Ectodermal cell (in vitro differentiated cells): ENCODE measurements around the gene COL9A2.

ENCODE experiments used
- H3K27ac ChIP-seq: 2 replicates; pipeline ENCODE4 v1.7.0; 2013; ENCODE audit warnings: mild to moderate bottlenecking, low read depth, low read length; ENCODE audit not compliant: insufficient read depth, poor library complexity, severe bottlenecking
- H3K27me3 ChIP-seq: 2 replicates; pipeline ENCODE4 v1.7.0; 2013; ENCODE audit warnings: mild to moderate bottlenecking, low read length; ENCODE audit not compliant: insufficient read depth, control insufficient read depth, poor library complexity, severe bottlenecking
- H3K36me3 ChIP-seq: one replicate; pipeline ENCODE4 v1.7.0; 2013; ENCODE audit warnings: low read length; ENCODE audit not compliant: control insufficient read depth, insufficient read depth
- H3K4me1 ChIP-seq: one replicate; pipeline ENCODE4 v1.7.0; 2013; ENCODE audit warnings: low read length; ENCODE audit not compliant: control insufficient read depth, insufficient read depth
- H3K4me3 ChIP-seq: 2 replicates; pipeline ENCODE4 v1.7.0; 2013; ENCODE audit warnings: low read depth, low read length, control low read depth; ENCODE audit not compliant: insufficient read depth
- H3K9me3 ChIP-seq: 2 replicates; pipeline ENCODE4 v1.7.0; 2013; ENCODE audit warnings: mild to moderate bottlenecking, low read length, moderate library complexity; ENCODE audit not compliant: control insufficient read depth
- WGBS, 2 experiments: methylation state at CpG; one replicate each; pipeline ENCODE4 v1.1.7; 2013; ENCODE audit warnings: missing lambda C conversion rate in 2 of 2; 5-methylcytosine and 5-hydroxymethylcytosine counted together

The COL9A2 gene

GRCh38 chr1:40281853-40282252 is 35.2 kb downstream of the COL9A2 start:
- Histone ChIP-seq H3K4me1 (no peaks in the 10 kb centered on the region), H3K4me3 (no peak overlapping the region), H3K9me3 (no peaks in the 10 kb centered on the region), H3K27me3 (no peaks in the 10 kb centered on the region), H3K27ac (no peak overlapping the region), H3K36me3 (peaks cover 10% of the 10 kb centered on the region)
- 100% methylated on average over 1 to 2 of the region's 2 CpGs for WGBS, 2 experiments

GRCh38 chr1:40276122-40276521 is 41.0 kb downstream of the COL9A2 start:
- 91 to 95% methylated on average over 3 of the region's 3 CpGs for WGBS, 2 experiments
- H3K4me3 ChIP-seq = no peak overlapping the region

GRCh38 chr1:40274331-40274730 is 42.8 kb downstream of the COL9A2 start:
- Histone ChIP-seq H3K36me3 (peaks cover 24% of the 10 kb centered on the region), H3K27me3 (no peaks in the 10 kb centered on the region), H3K4me1 (no peaks in the 10 kb centered on the region), H3K9me3 (no peaks in the 10 kb centered on the region), H3K27ac (no peak overlapping the region), H3K4me3 (no peak overlapping the region)
- WGBS, 2 experiments = 94 to 99% methylated on average over 2 of the region's 2 CpGs

More at GRCh38 chr1:40276122-40276521, 41.0 kb downstream of the COL9A2 start:
- no peaks in the 10 kb centered on the region for H3K4me1 ChIP-seq
- H3K36me3 ChIP-seq = peaks cover 15% of the 10 kb centered on the region
- H3K27ac ChIP-seq = no peak overlapping the region
- no peaks in the 10 kb centered on the region for H3K9me3 ChIP-seq
- no peaks in the 10 kb centered on the region for H3K27me3 ChIP-seq

- peaks cover 25% of the 10 kb centered on the region for H3K36me3 ChIP-seq
- 92 to 95% methylated on average over 1 to 2 of the region's 4 CpGs for WGBS, 2 experiments
- H3K4me1 ChIP-seq = no peaks in the 10 kb centered on the region
- H3K27me3 ChIP-seq = no peaks in the 10 kb centered on the region
- H3K4me3 ChIP-seq = no peak overlapping the region
- no peaks in the 10 kb centered on the region for H3K9me3 ChIP-seq
- H3K27ac ChIP-seq = no peak overlapping the region
Observed at GRCh38 chr1:40273547-40274166, 43.4 kb downstream of the COL9A2 start.

GRCh38 chr1:40272653-40273213 is 44.4 kb downstream of the COL9A2 start:
- Histone ChIP-seq H3K4me3 (no peak overlapping the region), H3K27me3 (no peaks in the 10 kb centered on the region), H3K9me3 (no peaks in the 10 kb centered on the region), H3K27ac (no peak overlapping the region), H3K4me1 (no peaks in the 10 kb centered on the region), H3K36me3 (peaks cover 33% of the 10 kb centered on the region)
- 97 to 98% methylated on average over 3 of the region's 3 CpGs for WGBS, 2 experiments

GRCh38 chr1:40270152-40270834 is 46.8 kb downstream of the COL9A2 start:
- Histone ChIP-seq H3K36me3 (peaks cover 37% of the 10 kb centered on the region), H3K4me1 (no peaks in the 10 kb centered on the region), H3K9me3 (no peaks in the 10 kb centered on the region), H3K4me3 (no peak overlapping the region), H3K27me3 (no peaks in the 10 kb centered on the region), H3K27ac (no peak overlapping the region)
- WGBS, 2 experiments = 92 to 94% methylated on average over 3 of the region's 3 CpGs

- Histone ChIP-seq H3K27me3 (no peaks in the 10 kb centered on the region), H3K9me3 (no peaks in the 10 kb centered on the region), H3K27ac (no peak overlapping the region), H3K4me1 (no peaks in the 10 kb centered on the region), H3K36me3 (peaks cover 33% of the 10 kb centered on the region), H3K4me3 (no peak overlapping the region)
Observed at GRCh38 chr1:40268211-40268610, 48.9 kb downstream of the COL9A2 start.

- Histone ChIP-seq H3K4me1 (no peaks in the 10 kb centered on the region), H3K27me3 (no peaks in the 10 kb centered on the region), H3K9me3 (no peaks in the 10 kb centered on the region), H3K4me3 (no peak overlapping the region), H3K27ac (no peak overlapping the region), H3K36me3 (peaks cover 33% of the 10 kb centered on the region)
- 97 to 100% methylated on average over 2 of the region's 2 CpGs for WGBS, 2 experiments
Observed at GRCh38 chr1:40267767-40268187, 49.3 kb downstream of the COL9A2 start.

GRCh38 chr1:40266786-40267535 is 50.1 kb downstream of the COL9A2 start:
- no peaks in the 10 kb centered on the region for H3K9me3 ChIP-seq
- 92 to 94% methylated on average over 6 of the region's 6 CpGs for WGBS, 2 experiments
- H3K27me3 ChIP-seq = no peaks in the 10 kb centered on the region
- H3K36me3 ChIP-seq = peaks cover 34% of the 10 kb centered on the region
- H3K27ac ChIP-seq = no peak overlapping the region
- no peak overlapping the region for H3K4me3 ChIP-seq
- no peaks in the 10 kb centered on the region for H3K4me1 ChIP-seq

GRCh38 chr1:40265919-40266318 is 51.2 kb downstream of the COL9A2 start:
- peaks cover 44% of the 10 kb centered on the region for H3K36me3 ChIP-seq
- no peak overlapping the region for H3K4me3 ChIP-seq
- H3K9me3 ChIP-seq = no peaks in the 10 kb centered on the region
- H3K27ac ChIP-seq = no peak overlapping the region
- no peaks in the 10 kb centered on the region for H3K4me1 ChIP-seq
- H3K27me3 ChIP-seq = no peaks in the 10 kb centered on the region
